ENCODE results near the gene SLC27A6.
"Not testable (repeated sequence)": the region's sequence is repeated elsewhere in the genome, so short reads cannot be mapped to it uniquely, and the experiment has no call there.

Gene SLC27A6

GRCh38 chr5:128965011-128965637 lies at the start of gene SLC27A6:
Gene SLC27A6, plus strand, starts transcription at chr5:128965488. Its CDS starts 650 bp downstream, at chr5:128966138.
- TF ChIP-seq, protein P1, sequence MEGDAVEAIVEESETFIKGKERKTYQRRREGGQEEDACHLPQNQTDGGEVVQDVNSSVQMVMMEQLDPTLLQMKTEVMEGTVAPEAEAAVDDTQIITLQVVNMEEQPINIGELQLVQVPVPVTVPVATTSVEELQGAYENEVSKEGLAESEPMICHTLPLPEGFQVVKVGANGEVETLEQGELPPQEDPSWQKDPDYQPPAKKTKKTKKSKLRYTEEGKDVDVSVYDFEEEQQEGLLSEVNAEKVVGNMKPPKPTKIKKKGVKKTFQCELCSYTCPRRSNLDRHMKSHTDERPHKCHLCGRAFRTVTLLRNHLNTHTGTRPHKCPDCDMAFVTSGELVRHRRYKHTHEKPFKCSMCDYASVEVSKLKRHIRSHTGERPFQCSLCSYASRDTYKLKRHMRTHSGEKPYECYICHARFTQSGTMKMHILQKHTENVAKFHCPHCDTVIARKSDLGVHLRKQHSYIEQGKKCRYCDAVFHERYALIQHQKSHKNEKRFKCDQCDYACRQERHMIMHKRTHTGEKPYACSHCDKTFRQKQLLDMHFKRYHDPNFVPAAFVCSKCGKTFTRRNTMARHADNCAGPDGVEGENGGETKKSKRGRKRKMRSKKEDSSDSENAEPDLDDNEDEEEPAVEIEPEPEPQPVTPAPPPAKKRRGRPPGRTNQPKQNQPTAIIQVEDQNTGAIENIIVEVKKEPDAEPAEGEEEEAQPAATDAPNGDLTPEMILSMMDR (IDR thresholded peaks at IDR 0.05; ENCODE audit: insufficient read depth, low read length, missing control alignments) = no peak
- ChIA-PET POLR2A (no interaction called here), CTCF (no interaction called here)
- no peak for DNase-seq (ENCODE audit: low read depth, low spot score)
- peak within 1 kb of the TSS; percentile 18; the same call in 1 of the 2 replicates for H3K4me3 ChIP-seq (ENCODE audit: low read depth, low read length)

DNA sequence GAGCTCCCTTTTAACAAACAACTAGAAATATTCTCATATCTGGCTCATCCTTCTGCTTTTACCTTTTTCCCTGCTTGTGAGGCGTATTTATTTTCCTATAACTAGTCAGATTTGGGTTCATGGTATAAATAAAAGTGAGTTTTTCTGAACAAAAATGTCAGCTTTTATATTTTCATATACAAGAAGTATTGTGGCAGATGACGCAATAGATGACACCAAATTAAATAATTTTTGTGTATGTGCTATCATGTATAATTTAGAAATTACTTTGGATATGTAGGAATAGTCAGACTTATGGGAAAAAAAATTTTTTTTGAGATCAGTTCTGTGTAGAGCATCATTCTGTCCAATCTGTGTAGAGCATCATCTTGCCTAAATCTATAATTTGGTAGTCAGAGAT lies 45.7 kb upstream of the SLC27A6 start:
- DNase-seq (ENCODE audit: low read depth, low spot score) = no peak
- H3K4me3 ChIP-seq (ENCODE audit: low read depth, low read length) = no peak overlapping the region
- CTCF ChIA-PET = interaction anchor here (2.4 kb wide), 1 partner anchor 13 kb away, joined by 9 read pairs; no protein-coding TSS in a partner anchor
- TF ChIP-seq, protein P1 (IDR thresholded peaks at IDR 0.05; ENCODE audit: insufficient read depth, low read length, missing control alignments) = no peak
- POLR2A ChIA-PET = no interaction called here

DNA sequence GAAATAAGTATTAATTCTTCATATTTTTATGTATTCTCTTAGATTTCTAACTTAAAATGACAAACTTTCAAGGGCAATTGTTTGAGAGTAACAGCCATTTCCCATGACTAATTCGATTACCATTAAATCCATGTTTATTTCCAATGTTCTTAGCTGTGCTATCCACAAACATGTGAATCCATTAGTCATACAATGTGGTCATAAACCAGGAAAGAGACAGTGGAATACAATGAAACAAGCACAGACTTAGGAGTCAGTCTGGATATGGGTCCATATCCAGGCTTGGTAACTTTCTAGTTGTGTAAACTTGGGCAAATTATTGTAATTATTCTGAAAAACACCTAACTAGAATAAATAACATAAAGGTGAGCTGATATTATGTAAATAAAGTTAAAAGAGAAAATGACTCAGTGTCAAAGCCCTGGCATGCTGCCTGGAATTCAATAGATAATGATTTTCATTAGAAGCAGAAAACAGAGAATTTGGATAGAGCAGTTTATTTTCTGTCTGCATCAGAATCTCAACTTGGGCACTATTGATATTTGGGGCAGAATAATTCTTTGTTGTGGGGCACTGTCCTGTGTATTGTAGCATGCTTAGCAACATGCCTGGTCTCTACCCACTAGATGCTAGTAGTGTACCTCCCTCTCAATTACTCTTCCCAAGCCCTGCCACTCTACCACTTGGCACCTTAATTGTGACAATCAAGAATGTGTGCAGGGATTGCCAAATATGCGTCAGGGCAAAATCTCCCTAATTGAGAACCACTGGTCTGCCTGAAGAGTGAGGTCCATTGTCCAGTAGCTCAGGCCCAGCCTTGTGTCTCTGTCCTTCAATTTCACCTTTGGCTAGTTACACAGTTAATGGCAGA lies 44.7 kb upstream of the SLC27A6 start:
- ChIA-PET CTCF (interaction anchor here (1.2 kb wide), 1 partner anchor 15 kb away, joined by 3 read pairs; no protein-coding TSS in a partner anchor), POLR2A (no interaction called here)
- DNase-seq (ENCODE audit: low read depth, low spot score) = no peak
- H3K4me3 ChIP-seq (ENCODE audit: low read depth, low read length) = no peak overlapping the region
- TF ChIP-seq, protein P1 (IDR thresholded peaks at IDR 0.05; ENCODE audit: insufficient read depth, low read length, missing control alignments) = no peak

GRCh38 chr5:128924299-128924698 lies 41.0 kb upstream of the SLC27A6 start:
- ChIA-PET CTCF (interaction anchor here (1.7 kb wide), 1 partner anchor 23 kb away, joined by 4 read pairs; no protein-coding TSS in a partner anchor), POLR2A (no interaction called here)
- DNase-seq (ENCODE audit: low read depth, low spot score) = no peak
- TF ChIP-seq, protein P1 (IDR thresholded peaks at IDR 0.05; ENCODE audit: insufficient read depth, low read length, missing control alignments) = no peak
- H3K4me3 ChIP-seq (ENCODE audit: low read depth, low read length) = no peak overlapping the region

- DNase-seq (ENCODE audit: low read depth, low spot score) = no peak
- no peak overlapping the region for H3K4me3 ChIP-seq (ENCODE audit: low read depth, low read length)
- CTCF ChIA-PET = interaction anchor here (1.2 to 1.7 kb wide), 2 partner anchors 20 to 24 kb away, joined by 4 read pairs; no protein-coding TSS in a partner anchor
- TF ChIP-seq, protein P1 (IDR thresholded peaks at IDR 0.05; ENCODE audit: insufficient read depth, low read length, missing control alignments) = no peak
- POLR2A ChIA-PET = no interaction called here
Measured at GRCh38 chr5:128925973-128926372, 39.3 kb upstream of the SLC27A6 start.

DNA sequence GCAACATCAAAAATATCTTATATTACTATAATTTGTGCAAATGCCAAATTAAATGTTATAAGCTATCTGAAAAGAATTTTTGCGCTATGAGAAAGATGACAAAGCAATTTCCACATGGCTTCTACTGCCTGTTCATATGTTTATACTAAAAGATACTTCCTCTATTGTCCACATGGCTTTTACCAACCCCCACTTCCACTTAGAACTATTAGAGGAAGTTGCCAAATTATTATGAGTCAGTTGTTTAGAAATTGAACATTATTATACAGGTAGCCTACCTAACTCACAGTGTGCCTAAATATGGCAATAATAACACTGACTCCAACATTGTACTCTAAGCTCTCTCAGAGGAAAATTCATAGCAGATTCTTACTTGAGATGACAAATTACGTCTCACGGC lies 37.6 kb upstream of the SLC27A6 start:
- H3K4me3 ChIP-seq (ENCODE audit: low read depth, low read length) = no peak overlapping the region
- POLR2A ChIA-PET = no interaction called here
- CTCF ChIA-PET = no interaction called here
- TF ChIP-seq, protein P1 (IDR thresholded peaks at IDR 0.05; ENCODE audit: insufficient read depth, low read length, missing control alignments) = no peak
- DNase-seq (ENCODE audit: low read depth, low spot score) = no peak

- H3K4me3 ChIP-seq (ENCODE audit: low read depth, low read length); DNase-seq (ENCODE audit: low read depth, low spot score); POLR2A ChIA-PET; CTCF ChIA-PET: not testable (repeated sequence)
Measured at GRCh38 chr5:128932232-128932631, 33.1 kb upstream of the SLC27A6 start.

- POLR2A ChIA-PET; CTCF ChIA-PET; DNase-seq (ENCODE audit: low read depth, low spot score); H3K4me3 ChIP-seq (ENCODE audit: low read depth, low read length): not testable (repeated sequence)
Measured at GRCh38 chr5:128943100-128943499, 22.2 kb upstream of the SLC27A6 start.

Data from AG04449 (cell line).